HG02763 (cell line): Measurements from ENCODE around the gene C8B.

Source experiments
- ATAC-seq: cut with Tn5 transposase; IDR thresholded peaks from one replicate; pipeline ENCODE4 v1.9.1; 2021; ENCODE audit warnings: mild to moderate bottlenecking, moderate library complexity; ENCODE audit not compliant: unreplicated experiment

The C8B gene

GRCh38 chr1:56933606-56934005 is 32.2 kb downstream of the C8B start:
- no peak for ATAC-seq

- no peak for ATAC-seq
Observed at GRCh38 chr1:56933161-56933560, 32.7 kb downstream of the C8B start.

GRCh38 chr1:56931686-56932085 is 34.1 kb downstream of the C8B start:
- no peak for ATAC-seq

GRCh38 chr1:56931211-56931610 is 34.6 kb downstream of the C8B start:
- no peak for ATAC-seq

GRCh38 chr1:56929492-56929891 is 36.3 kb downstream of the C8B start:
- ATAC-seq: no peak

GRCh38 chr1:56927986-56928385 is 37.8 kb downstream of the C8B start:
- ATAC-seq: no peak

GRCh38 chr1:56927171-56927570 is 38.6 kb downstream of the C8B start:
- ATAC-seq: no peak

GRCh38 chr1:56925193-56925592 is 40.6 kb downstream of the C8B start:
- no peak for ATAC-seq

GRCh38 chr1:56924116-56924515 is 41.7 kb downstream of the C8B start:
- no peak for ATAC-seq

GRCh38 chr1:56923201-56923600 is 42.6 kb downstream of the C8B start:
- ATAC-seq: no peak

- ATAC-seq: no peak
Observed at GRCh38 chr1:56922507-56922906, 43.3 kb downstream of the C8B start.

- no peak for ATAC-seq
Observed at GRCh38 chr1:56922070-56922469, 43.7 kb downstream of the C8B start.

GRCh38 chr1:56921479-56921878 is 44.3 kb downstream of the C8B start:
- no peak for ATAC-seq

GRCh38 chr1:56920591-56921001 is 45.2 kb downstream of the C8B start:
- no peak for ATAC-seq

GRCh38 chr1:56917356-56917755 is 48.5 kb downstream of the C8B start:
- no peak for ATAC-seq

GRCh38 chr1:56916630-56917029 is 49.2 kb downstream of the C8B start:
- no peak for ATAC-seq

- ATAC-seq: no peak
Observed at GRCh38 chr1:56915960-56916359, 49.9 kb downstream of the C8B start.

GRCh38 chr1:56912325-56912724 is 53.5 kb downstream of the C8B start:
- no peak for ATAC-seq

GRCh38 chr1:56911098-56911938 is 54.5 kb downstream of the C8B start:
- no peak for ATAC-seq

GRCh38 chr1:56910441-56910985 is 55.3 kb downstream of the C8B start:
- no peak for ATAC-seq

- no peak for ATAC-seq
Observed at GRCh38 chr1:56908619-56909221, 57.1 kb downstream of the C8B start.

- no peak for ATAC-seq
Observed at GRCh38 chr1:56905667-56906066, 60.1 kb downstream of the C8B start.
